WTC11 (cell line): ENCODE results near the gene GID4.

Experiments
- AFF4 ChIP-seq: sonication (generic); formaldehyde crosslinking; IDR thresholded peaks from 2 replicates; pipeline ENCODE4 v1.8.1; 2023; ENCODE audit warnings: mild to moderate bottlenecking, missing genetic modification reagents, borderline replicate concordance
- CTCF ChIP-seq: fragments of 200-600 bp; IDR thresholded peaks from 2 replicates; pipeline ENCODE4 v1.8.0; 2022; ENCODE audit warnings: antibody characterized with exemption
- E2F1 ChIP-seq: sonication (generic); formaldehyde crosslinking; IDR thresholded peaks from 2 replicates; pipeline ENCODE4 v1.8.0; 2022; ENCODE audit warnings: mild to moderate bottlenecking, missing genetic modification reagents
- EMX1 ChIP-seq: fragments of 250-450 bp; sonication (Bioruptor Pico); IDR thresholded peaks from 2 replicates; pipeline ENCODE4 v1.8.0; 2021; ENCODE audit warnings: mild to moderate bottlenecking
- HMGXB4 ChIP-seq: sonication (generic); formaldehyde crosslinking; IDR thresholded peaks from 2 replicates; pipeline ENCODE4 v1.8.1; 2023; ENCODE audit warnings: mild to moderate bottlenecking, moderate library complexity, missing genetic modification reagents

GRCh38 chr17:18004345-18004744 is 34.9 kb upstream of the GID4 start:
- no peak for TF ChIP-seq CTCF
- TF ChIP-seq HMGXB4 (CRISPR knock-in tag): no peak
- no peak for TF ChIP-seq EMX1 (CRISPR knock-in tag)
- TF ChIP-seq AFF4 (CRISPR knock-in tag): no peak
- TF ChIP-seq E2F1 (CRISPR knock-in tag): no peak
